Measurements from ENCODE around the gene USF2.
"Not testable (repeated sequence)": the region's sequence is repeated elsewhere in the genome, so short reads cannot be mapped to it uniquely, and the experiment has no call there.

Gene USF2, protein sequence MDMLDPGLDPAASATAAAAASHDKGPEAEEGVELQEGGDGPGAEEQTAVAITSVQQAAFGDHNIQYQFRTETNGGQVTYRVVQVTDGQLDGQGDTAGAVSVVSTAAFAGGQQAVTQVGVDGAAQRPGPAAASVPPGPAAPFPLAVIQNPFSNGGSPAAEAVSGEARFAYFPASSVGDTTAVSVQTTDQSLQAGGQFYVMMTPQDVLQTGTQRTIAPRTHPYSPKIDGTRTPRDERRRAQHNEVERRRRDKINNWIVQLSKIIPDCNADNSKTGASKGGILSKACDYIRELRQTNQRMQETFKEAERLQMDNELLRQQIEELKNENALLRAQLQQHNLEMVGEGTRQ

DNA sequence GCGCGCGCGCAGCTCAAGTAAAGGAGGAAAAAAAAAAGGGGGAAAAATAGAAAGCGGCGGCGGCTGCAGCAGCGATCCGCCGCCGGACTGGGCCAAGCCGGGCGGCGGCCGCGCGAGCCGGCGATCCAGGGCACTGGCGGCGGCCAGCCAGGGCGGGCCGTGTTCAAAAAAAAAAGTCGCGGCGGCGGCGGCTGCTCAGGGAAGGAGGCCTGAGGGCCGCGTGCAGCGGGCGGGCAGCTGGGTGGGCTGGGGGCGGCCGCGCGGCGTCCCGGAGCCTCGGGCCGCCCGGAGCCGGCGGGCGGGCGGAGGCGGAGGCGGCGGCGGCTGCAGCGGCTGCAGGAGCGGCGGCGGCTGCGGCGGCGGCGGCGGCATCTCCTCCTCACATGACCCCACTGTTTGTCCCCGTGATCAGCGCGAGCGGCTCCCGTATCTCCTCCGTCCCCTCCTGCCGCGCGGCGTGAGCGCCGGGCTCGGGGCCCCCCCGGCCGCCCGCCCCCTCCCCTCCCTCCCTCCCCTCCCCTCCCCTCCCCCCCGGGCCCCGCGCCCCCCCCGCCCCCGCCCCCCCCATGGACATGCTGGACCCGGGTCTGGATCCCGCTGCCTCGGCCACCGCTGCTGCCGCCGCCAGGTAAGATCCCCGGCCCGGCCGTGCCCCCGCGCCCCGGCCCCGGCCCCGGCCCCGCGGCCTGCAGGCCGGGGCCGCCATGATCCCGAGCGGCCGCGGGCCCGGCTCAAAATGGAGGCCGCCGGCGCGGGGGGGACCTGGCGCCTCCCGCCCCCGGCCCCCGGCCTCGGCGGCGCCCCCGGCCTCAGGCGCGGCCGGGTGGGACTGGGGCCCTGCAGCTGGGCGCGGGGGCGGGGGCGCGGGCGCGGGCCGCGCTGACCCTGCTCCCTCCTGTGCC lies at the start of gene USF2:
USF2 (plus strand) TSS at position 427 of the 902 bp plus-strand sequence; CDS start at position 567, 140 bp downstream.
- TF ChIP-seq, protein P1, sequence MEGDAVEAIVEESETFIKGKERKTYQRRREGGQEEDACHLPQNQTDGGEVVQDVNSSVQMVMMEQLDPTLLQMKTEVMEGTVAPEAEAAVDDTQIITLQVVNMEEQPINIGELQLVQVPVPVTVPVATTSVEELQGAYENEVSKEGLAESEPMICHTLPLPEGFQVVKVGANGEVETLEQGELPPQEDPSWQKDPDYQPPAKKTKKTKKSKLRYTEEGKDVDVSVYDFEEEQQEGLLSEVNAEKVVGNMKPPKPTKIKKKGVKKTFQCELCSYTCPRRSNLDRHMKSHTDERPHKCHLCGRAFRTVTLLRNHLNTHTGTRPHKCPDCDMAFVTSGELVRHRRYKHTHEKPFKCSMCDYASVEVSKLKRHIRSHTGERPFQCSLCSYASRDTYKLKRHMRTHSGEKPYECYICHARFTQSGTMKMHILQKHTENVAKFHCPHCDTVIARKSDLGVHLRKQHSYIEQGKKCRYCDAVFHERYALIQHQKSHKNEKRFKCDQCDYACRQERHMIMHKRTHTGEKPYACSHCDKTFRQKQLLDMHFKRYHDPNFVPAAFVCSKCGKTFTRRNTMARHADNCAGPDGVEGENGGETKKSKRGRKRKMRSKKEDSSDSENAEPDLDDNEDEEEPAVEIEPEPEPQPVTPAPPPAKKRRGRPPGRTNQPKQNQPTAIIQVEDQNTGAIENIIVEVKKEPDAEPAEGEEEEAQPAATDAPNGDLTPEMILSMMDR (IDR thresholded peaks at IDR 0.05; ENCODE audit: low read length, missing control alignments) = no peak
- peak; percentile 77 for DNase-seq (ENCODE audit: low read depth)

DNA sequence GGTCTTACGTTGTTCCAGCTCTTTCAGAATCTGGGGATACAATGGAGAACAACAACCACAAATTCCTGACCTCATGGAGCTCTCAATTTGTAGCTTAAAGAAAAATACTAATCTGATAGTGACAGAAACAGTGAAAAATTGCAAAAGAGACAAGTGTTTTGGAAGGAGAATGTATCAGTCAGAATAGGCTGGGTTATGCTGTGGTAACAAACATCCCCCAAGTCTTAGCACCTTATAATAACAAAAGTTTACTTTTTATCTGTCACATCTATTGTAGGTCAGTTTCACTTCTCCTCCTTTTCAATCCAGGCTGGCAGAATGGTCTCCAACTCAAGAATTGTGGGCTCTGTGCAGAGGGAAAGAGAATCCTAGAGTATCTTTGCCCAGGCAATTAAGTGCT lies 49.8 kb upstream of the USF2 start:
- TF ChIP-seq, protein P1 (IDR thresholded peaks at IDR 0.05; ENCODE audit: low read length, missing control alignments) = no peak
- DNase-seq (ENCODE audit: low read depth) = no peak
- H3K4me3 ChIP-seq (replicated peaks; ENCODE audit: low read depth, low read length) = no peak overlapping the region

More for the DNA sequence above, at the start of gene USF2:
- peak within 1 kb of the TSS; percentile 74 for H3K4me3 ChIP-seq (replicated peaks; ENCODE audit: low read depth, low read length)

DNA sequence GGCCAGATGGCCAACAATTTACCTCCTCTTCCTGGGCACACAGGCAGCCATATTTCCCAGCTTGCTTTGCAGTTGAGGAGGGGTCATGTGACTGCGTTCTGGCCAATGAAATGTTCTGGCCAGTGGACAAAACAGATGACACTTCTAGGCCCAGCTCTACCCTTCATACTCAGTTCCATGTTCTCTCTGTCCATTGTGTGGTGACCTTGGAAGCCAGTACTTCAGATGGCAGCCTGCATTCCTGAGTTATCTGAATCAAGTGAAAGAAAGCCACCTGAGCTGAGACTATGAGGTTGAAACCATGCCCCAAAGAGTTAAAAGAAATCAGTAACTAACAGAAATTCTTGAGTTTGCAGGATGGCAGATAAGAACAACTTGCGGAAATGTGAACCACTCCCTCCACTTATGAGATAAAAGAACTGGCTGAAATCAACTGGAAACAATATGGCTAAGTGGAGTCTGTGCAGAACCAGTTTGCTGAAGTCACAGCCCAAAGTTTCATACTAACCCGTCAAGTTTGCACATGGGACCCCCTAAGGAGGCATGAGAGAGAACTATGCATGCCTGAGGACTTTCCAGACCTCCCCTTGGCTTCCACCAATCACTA lies 48.3 kb upstream of the USF2 start:
- H3K4me3 ChIP-seq (replicated peaks; ENCODE audit: low read depth, low read length) = no peak overlapping the region
- DNase-seq (ENCODE audit: low read depth) = peak; percentile 21
- TF ChIP-seq, protein P1 (IDR thresholded peaks at IDR 0.05; ENCODE audit: low read length, missing control alignments) = no peak

DNA sequence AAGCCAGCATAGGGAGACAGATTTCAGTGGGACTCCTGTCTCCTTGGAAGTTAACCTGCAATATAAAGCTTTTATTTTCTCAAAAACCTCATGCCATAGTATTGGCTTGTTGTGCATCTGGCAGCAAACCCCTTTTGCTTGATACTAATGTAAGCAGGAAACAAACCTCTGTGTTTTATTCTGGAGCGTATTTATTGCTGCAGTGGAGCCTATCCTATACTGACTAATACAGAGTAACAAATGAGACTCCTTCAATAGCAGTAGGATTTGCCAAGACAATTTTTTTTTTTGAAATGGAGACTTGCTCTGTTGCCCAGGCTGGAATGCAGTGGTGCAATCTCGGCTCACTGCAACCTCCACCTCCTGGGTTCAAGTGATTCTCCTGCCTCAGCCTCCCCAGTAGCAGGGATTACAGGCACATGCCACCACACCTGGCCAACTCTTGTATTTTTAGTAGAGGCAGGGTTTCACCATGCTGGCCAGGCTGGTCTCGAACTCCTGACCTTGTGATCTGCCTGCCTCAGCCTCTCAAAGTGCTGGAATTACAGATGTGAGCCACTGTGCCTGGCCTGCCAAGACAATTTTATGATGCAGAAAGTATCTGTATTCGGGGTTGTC lies 47.7 kb upstream of the USF2 start:
- H3K4me3 ChIP-seq (replicated peaks; ENCODE audit: low read depth, low read length); DNase-seq (ENCODE audit: low read depth): not testable (repeated sequence)

DNA sequence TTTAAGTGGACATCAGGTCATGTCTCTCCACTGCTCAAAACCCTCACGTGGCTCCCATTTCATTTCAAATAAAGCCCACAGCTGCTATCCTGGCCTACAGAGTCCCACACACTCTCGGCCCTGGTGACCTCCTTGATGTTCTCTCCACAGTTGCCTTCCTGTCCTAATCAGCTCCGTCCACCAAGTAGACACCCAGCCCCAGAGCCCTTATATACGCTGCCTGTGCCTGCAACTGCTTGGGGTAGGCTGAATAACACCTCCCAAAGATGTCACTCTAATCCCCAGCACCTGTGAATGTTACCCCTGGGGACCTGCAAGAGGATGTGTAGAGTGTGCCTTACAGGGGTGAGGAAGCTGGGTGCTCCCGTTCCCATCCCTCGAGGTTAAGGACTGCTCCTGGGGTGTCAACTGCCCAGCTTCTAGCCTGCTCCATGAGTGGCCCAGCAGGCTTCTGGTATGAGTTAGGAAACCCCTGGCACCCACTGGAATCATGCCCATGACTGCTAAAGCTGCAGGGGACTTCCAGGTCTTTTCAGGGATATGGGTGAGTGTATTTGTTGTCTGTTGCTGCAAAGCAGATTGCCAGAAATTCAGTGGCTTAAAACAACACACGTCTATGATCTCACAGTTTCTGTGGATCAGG lies 46.3 kb upstream of the USF2 start:
- H3K4me3 ChIP-seq (replicated peaks; ENCODE audit: low read depth, low read length) = no peak overlapping the region
- TF ChIP-seq, protein P1 (IDR thresholded peaks at IDR 0.05; ENCODE audit: low read length, missing control alignments) = no peak
- no peak for DNase-seq (ENCODE audit: low read depth)

DNA sequence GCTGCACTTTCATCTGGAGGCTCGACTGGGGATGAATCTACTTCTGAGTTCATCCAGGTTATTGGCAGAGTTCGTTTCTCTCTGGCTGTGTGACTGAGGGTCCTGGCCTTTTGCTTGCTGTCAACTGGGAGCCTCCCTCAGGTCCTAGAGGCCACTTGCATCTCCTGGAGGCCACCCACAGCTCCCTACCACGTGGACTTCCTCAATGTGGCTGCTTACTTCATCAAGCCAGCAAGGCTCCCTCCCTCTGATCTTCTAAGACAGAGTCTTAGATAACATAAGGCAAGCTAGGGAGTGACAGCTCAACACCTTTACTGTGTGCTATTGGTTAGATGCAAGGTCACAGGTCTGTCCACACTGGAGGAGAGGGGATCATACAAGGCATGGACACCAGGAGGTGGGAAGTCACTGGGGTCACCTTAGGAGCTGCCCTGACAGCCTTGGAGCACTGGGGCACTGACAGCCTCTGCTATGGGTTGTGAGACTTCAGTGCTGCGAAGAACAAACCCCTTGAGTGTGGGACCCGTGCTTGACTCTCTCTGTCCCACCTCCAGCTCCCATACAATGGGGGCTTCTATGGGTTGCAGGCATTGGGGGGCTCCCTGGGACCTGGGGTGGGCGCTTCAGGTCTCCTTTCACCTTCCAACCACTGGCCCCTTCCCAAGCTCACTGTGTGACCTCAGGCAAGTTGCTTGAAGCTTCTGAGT lies 45.5 kb upstream of the USF2 start:
- TF ChIP-seq, protein P1 (IDR thresholded peaks at IDR 0.05; ENCODE audit: low read length, missing control alignments) = no peak
- H3K4me3 ChIP-seq (replicated peaks; ENCODE audit: low read depth, low read length) = no peak overlapping the region
- no peak for DNase-seq (ENCODE audit: low read depth)

Measured in fibroblast of pulmonary artery (primary cell).